HTR-8/SVneo (cell line): ENCODE data around the gene TACC2.
A peak's percentile ranks its signal among the peaks of the same experiment; 100 is the strongest.
"Not testable (repeated sequence)": the region's sequence is repeated elsewhere in the genome, so short reads cannot be mapped to it uniquely, and the experiment has no call there.

Source experiments
- DNase-seq: peaks from one replicate; pipeline ENCODE4 v3.0.0; 2011; ENCODE audit warnings: low spot score, mixed read lengths; ENCODE audit not compliant: insufficient read length
- FAIRE-seq: peaks from 2 replicates; lab custom pipeline; 2011; peaks lifted over from hg19 to GRCh38; lab: Jason Lieb, UNC

Gene TACC2

GRCh38 chr10:122055252-122055651 is 66.3 kb downstream of the TACC2 start:
- FAIRE-seq (no peak), DNase-seq (no peak)

- DNase-seq = no peak
- FAIRE-seq = no peak
Measured at GRCh38 chr10:122056431-122057094, 67.6 kb downstream of the TACC2 start.

- no peak for FAIRE-seq
Measured at GRCh38 chr10:122057841-122058413, 69.0 kb downstream of the TACC2 start.

GRCh38 chr10:122060250-122060649 is 71.3 kb downstream of the TACC2 start:
- no peak for FAIRE-seq
- no peak for DNase-seq

More at GRCh38 chr10:122057841-122058413, 69.0 kb downstream of the TACC2 start:
- DNase-seq = no peak

GRCh38 chr10:122062831-122063674 is 74.1 kb downstream of the TACC2 start:
- FAIRE-seq (no peak), DNase-seq (peak; percentile 68)

- not testable (repeated sequence) for FAIRE-seq, DNase-seq
Measured at GRCh38 chr10:122066337-122066939, 77.5 kb downstream of the TACC2 start.

GRCh38 chr10:122068844-122069243 is 79.9 kb downstream of the TACC2 start:
- DNase-seq (no peak), FAIRE-seq (no peak)

- no peak for DNase-seq
- no peak for FAIRE-seq
Measured at GRCh38 chr10:122072491-122072890, 83.5 kb downstream of the TACC2 start.

GRCh38 chr10:122073508-122073907 is 84.5 kb downstream of the TACC2 start:
- no peak for FAIRE-seq
- DNase-seq = no peak

- DNase-seq = no peak
- no peak for FAIRE-seq
Measured at GRCh38 chr10:122075171-122075570, 86.2 kb downstream of the TACC2 start.

- FAIRE-seq, DNase-seq: not testable (repeated sequence)
Measured at GRCh38 chr10:122075876-122076275, 86.9 kb downstream of the TACC2 start.

- no peak for FAIRE-seq
- no peak for DNase-seq
Measured at GRCh38 chr10:122077311-122077875, 88.4 kb downstream of the TACC2 start.

GRCh38 chr10:122078326-122078725 is 89.4 kb downstream of the TACC2 start:
- FAIRE-seq (no peak), DNase-seq (no peak)

- no peak for FAIRE-seq
- DNase-seq = no peak
Measured at GRCh38 chr10:122078965-122079795, 90.2 kb downstream of the TACC2 start.

GRCh38 chr10:122082616-122083477 is 93.9 kb downstream of the TACC2 start:
- DNase-seq (no peak), FAIRE-seq (no peak)

- no peak for DNase-seq
- no peak for FAIRE-seq
Measured at GRCh38 chr10:122083478-122084025, 94.6 kb downstream of the TACC2 start.

GRCh38 chr10:122084286-122085041 is 95.5 kb downstream of the TACC2 start:
- DNase-seq = no peak
- no peak for FAIRE-seq
